HG03280 (cell line): ENCODE measurements around the gene CRYBA1.
"Not testable (repeated sequence)": the region's sequence is repeated elsewhere in the genome, so short reads cannot be mapped to it uniquely, and the experiment has no call there.

Experiments used
- ATAC-seq: cut with Tn5 transposase; IDR thresholded peaks from one replicate; pipeline ENCODE4 v1.9.1; 2021; ENCODE audit warnings: mild to moderate bottlenecking, moderate library complexity; ENCODE audit not compliant: unreplicated experiment

The CRYBA1 gene

DNA sequence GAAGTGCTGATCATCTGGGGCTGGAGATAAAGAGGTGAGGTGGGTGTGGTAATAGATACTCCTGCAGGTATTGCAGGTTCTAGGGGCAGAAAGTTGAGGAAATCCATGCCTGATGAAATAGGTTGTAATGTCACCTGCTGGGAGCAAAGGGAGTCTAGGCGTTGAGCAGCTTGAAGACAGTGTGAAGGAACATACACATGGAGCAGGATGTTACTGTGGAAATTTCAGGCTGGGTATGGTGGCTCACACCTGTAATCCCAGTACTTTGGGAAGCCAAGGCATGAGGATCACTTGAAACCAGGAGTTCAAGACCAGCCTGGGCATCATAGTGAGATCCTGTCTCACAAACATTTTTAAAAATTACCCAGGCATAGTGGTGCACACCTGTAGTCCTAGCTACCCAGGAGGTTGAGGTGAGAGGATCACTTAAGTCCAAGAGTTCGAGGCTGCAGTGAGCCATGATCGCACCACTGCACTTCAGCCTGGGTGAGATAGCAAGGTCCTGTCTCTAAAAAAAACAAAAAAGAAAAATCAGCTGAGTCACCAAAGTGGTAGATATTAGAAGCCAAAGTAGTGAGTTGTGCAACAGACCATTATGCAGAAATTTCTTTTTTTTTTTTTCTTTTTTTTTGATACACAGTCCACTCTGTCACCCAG, 9.1 kb upstream of the CRYBA1 start:
- ATAC-seq: no peak

DNA sequence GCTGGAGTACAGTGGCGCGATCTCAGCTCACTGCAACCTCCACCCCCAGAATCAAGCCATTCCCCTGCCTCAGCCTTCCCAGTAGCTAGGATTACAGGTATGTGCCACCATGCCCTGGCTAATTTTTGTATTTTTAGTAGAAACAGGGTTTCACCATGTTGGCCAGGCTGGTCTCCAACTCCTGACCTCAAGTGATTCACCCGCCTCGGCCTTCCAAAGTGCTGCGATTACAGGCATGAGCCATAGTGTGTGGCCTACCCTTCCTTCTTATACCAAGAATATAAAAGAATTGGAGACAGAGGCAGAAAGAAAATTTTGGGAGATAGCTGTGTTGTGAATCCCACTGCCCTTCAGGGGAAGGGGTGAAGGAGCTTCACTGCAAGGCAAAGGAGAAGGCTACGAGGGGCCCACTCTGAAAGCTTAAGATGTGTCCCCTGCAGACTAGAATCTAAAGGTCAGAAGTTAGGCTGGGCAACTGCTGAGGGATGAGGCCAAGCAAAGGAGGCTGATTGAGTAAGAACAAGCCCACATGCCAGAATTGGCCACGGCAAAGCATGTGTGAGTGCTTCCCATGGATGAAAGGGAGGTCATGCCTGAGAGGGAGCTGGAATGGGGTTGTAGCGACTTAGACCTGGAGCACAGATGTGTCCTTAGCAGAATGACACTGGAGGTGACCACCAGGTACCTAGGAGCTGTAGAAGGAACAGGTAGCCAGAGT, 8.4 kb upstream of the CRYBA1 start:
- ATAC-seq: no peak

DNA sequence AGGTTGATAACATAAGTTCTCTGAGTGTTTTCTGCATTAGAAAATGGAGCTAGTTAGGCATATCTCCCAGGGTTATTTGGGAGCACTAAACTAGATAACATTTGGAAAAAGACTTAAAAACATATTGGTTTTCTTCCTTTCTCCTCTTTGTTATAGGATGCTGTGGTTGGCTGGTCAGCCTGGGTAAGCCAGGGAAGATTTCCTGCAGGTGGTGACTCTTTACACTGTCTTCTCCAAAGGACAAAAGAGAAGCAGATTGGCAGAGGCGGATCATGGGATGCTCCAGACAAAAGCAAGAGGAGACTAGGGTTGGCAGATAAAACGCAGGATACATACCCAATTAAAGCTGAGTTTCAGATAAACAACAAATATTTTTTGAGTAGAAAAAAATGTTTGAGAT, 6.2 kb upstream of the CRYBA1 start:
- ATAC-seq: no peak

DNA sequence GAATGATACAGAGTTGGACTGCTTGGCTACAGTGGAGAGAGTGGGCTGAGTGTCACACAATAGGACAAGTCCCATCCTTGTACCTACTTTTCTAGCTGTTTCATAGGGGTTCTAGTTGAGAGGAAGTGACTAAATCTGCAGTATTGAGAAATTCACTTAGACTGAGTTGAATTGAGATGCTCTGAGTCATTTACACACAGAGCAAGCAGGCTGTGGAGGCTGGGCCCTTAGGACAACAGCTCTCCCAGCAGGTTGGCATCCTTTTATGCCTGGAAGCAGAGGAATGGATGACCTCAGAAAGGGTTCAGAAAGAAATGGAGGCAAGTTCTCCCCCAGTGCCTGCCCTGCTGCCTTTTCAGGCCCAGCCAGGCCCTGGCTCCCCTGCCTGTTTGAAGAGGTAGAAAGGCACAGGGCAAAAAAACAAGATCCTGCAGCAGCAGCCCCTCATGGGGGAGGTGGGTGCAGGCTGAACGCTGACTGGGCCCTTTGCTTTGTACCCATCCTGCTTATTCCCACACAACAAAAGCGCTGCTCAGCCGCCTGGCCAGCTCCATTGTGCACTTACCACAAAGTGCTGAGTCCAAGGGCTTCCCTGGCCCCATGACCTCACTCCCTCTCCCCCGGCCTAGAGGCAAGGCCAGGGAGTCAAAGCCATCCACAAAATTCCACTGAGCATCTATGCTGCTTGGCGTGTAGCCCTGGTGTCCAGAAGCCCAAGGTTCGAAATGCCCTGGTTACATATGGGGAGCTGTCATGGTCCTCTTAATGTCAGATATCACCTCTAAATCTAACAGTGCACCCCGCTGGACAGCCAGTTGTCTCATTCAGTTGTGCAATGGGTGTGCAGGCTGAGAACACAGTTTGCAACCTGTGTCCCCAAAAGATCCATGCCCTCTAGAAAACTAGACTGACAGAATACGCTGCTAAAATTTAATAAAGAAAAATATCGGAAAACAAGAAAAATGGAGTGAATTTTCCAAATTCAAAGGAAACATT, 5.4 kb upstream of the CRYBA1 start:
- ATAC-seq: no peak

DNA sequence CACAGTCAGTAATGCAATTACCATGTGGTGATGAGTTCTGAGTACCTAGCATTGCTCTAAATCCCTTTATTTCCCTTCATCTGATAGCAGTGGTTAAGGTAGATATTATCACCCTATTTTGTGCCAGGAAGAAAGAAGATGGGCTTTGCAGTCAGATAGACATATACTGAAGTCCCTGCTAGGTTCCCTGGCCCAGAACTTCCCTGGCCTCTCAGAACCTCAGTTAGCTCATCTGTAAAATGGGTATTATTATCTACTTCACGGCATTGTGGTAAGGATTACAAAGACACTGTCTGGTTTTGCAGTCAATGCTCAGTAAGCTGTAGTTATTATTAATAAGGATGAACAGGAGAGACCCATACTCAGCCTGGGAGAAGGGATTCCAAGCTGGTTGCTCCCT, 4.6 kb upstream of the CRYBA1 start:
- ATAC-seq: no peak

DNA sequence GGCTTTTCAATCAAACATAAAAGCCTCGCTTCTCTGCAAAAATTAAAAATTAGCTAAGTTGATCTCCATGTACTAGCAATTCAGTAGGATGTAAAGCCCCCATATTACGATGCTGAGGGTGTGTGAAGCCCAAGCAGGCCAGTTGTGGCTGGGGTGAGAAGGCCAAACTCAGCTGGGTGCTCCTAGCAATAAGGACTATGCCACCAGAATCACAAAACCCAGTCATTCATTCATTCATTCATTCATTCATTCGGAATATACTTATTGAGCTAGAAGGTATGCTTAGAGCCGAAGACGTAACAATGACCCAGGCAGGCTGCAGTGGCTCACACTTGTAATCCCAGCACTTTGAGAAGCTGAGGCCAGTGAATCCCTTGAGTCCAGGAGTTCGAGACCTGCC, 3.9 kb upstream of the CRYBA1 start:
- no peak for ATAC-seq

DNA sequence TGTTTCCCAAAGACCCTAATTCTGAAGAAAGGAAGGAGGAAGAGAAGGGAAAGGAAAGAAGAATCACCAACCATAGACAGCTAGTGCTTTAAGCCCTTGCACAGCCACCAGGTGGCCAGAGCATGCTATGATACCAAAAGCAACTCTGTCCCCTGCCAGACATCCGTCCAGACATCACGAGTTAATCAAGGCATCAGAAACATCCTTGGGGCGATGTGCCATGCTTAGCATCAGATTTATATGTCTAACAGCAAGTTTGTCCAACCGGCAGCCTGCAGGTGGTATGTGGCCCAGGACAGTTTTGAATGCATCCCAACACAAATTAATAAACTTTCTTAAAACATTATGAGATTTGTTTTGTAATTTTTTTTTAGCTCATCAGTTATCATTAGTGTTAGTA, 2.9 kb upstream of the CRYBA1 start:
- no peak for ATAC-seq

DNA sequence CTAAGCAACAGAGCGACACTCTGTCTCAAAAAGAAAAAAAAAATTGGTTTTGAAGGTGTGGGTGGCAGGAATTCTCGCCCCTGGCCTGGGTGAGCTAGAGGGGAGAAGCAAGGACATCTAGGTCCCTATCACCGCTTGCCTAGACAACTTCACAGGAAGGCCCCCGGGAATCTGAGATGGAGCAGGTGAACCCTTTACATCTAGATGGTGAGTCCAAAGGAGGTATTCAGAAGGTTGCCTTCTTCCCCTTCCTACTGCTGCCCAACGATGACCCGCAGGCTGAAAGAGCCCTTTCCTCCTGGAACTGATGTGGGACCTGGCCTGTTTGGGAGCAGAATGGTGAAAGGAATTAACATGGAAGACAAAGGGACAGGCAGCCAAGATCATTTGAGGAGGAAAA, 1.3 kb upstream of the CRYBA1 start:
- ATAC-seq: no peak

DNA sequence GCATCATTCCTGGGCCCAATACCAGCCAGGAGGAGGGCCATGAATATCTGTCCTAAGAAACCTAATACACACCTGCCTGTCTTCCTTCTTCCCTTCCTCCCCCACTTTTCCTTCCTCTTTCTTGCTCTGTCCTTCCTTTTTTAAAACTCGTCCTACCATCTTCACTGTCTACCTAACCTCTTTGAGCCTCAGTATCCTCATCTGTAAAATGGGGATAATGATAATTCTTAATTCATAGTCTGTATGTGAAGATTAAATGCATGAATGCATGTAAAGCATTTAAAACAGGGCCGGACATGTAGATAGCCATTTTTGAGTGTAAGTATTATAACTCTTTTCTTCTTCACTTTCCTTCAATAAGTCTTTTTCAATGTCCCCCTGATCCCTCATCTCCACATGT, 560 bp downstream of the CRYBA1 start:
- no peak for ATAC-seq

DNA sequence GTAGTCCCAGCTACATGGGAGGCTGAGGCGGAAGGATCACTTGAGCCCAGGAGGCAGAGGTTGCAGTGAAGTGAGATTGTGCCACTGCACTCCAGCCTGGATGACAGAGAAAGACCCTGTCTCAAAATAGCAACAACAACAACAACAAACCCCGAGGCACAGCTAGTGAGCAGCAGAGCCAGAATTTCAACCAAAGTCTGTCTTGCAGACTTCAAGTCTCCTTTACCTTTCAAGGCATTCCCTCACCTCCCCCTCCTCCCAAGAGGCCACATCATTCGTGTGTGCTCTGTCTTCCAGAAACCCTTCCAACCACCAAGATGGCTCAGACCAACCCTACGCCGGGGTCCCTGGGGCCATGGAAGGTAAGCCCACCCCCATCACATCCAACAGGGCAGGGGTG, 2.2 kb downstream of the CRYBA1 start:
- ATAC-seq: no peak

DNA sequence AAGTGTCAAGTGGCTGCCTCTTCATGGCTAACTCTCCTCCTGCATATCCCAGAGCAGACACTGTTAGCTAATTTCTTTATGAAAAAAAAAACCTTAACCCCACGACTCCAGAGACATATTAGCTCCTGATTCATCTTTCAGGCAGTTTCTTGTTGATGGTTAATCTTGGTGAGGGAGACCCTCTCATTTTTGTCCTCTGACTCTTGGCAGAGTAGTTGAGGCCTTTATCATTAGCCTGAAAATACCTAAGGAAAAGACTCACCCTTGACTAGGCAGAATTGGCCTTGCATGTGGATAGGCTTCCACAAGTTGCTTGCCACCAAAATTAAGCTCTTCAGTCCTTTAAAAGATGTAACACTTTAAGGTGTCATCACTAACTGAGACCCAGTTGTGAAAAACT, 4.0 kb downstream of the CRYBA1 start:
- ATAC-seq: no peak

DNA sequence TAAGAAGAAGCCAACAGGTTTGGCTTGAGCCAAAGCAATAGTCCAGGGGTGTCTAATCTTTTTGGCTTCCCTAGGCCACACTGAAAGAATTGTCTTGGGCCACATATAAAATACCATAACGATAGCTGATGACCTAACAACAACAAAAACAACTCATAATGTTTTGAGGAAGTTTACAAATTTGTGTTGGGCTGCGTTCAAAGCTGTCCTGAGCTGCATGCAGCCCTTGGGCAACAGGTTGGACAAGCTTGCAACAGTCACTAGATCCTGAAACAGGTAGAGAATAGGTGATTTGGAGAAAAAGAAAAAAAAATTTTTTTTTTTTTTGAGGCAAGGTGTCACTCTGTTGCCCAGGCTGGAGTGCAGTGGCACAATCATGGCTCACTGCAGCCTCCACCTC, 4.5 kb downstream of the CRYBA1 start:
- ATAC-seq: no peak

DNA sequence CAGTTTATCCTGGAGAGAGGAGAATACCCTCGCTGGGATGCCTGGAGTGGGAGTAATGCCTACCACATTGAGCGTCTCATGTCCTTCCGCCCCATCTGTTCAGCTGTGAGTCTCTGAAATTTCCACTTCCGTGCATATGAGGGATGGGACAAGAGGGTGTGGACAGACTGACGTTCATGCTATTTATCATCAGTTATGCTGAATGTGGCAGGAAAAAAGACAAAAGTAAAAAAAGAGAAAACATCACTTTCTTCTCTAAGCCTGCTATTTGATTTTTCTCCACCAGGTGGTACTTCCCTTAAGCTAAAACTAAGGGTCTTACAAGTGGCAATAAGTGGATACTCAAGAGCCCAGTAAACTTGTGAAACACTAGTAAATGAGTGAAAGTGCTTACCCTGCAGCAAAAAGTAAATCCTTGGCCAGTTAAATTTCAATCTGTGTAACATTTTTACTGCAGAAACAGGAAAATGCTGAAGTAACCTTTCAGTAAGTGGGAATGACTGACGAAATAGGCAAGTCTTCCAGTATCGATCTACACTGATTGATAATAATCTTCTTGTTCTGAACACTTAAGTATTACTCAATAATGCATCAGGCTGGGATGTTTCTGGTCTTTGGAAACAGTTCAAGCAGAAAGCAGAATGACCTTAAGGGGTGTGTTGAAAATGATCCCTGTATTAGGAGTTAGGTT, 5.6 kb downstream of the CRYBA1 start:
- no peak for ATAC-seq

DNA sequence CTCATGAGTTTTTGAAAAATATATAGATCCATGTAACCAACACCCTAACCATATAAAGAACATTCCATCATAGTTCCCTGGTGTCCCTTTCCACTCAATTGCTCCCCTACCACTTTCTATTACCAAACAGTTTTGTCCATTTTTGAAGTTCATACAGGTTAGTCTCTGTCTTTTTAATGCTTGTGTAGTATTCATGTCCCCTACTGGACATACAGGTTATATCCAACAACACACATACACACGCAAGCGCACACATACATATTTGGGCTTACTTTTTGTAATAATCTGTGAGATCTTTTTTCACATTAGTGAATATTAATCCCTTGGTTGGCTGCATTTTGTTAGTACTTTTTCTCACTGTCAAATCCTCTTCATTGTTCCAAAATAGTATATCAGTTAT, 6.4 kb downstream of the CRYBA1 start:
- ATAC-seq: no peak

DNA sequence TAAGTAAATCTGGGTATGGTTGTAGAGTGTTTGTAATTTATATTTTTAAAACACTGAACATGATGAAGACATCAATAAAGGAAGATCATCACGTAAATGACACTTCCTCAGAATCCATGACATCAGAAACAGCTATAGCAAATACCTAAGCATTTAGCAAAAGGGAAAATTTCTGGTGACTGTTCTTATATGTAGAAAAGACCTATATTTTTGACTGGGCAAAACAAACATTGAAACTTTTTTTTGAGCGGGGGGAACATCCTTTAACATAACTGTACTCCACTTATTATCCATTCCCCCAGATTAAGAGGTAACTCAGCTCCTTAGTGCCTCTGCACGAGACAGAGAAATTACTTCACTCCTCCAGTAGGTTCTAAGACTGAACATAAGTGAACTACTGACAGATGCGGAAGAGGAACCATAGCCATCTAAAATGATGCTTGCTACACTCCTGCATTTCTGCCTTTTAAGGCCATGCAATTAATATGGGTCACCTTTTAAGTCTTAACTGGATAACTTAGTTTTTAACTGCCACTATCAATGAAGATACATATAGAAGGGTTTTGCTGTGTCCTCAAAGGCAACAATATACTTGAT, 9.4 kb downstream of the CRYBA1 start:
- ATAC-seq: no peak

DNA sequence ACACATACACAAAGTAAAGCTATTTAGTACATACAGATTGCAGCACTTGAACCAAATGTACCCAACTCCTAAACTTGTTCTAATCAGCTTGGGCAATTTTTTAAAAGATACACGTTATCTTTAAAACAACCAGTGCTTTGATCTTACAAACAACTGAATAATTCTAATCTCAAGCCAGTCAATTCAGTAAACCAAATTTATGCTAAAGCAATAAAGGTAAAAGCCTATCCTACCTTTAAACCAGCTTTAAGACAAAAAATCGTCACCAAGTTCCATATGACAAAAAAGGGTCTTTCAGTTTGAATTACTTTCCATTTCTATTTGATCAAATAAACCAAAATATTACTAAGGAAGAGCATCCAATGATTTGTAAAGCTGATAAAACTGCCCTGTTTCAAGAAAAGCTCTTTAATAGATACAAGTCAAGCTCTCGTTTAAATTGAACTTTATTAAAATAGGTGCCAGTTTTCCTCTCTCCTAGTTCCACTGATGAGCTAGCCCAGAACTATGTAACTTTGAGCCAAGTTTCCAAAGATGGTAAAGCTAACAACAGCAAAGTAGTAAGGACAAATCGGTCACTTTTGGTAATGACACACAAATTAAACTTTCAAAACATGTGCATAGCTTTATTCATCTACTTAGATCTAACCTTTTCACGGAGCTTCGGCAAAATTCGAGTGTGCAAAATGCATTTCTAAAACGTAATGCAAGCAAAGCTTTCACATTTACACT, 10.2 kb downstream of the CRYBA1 start:
- ATAC-seq: no peak

DNA sequence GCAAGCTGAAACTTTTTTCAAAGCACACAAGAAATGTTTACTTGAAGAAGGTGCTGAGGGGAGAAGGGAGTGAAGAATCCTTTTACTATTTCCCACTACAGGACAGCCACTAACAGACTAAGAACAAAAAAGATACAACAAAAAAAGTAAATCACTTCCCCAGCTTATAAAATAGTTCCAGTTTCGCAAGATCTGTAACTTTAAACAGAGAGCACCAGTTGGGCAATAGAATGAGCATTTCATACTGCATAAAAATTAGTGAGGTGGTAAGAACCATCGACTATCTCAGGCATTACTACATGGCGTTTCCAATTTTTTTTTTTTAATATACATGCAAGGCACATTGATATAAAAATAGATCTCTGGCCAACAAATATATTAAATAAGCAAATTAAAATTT, 11.1 kb downstream of the CRYBA1 start:
- no peak for ATAC-seq

DNA sequence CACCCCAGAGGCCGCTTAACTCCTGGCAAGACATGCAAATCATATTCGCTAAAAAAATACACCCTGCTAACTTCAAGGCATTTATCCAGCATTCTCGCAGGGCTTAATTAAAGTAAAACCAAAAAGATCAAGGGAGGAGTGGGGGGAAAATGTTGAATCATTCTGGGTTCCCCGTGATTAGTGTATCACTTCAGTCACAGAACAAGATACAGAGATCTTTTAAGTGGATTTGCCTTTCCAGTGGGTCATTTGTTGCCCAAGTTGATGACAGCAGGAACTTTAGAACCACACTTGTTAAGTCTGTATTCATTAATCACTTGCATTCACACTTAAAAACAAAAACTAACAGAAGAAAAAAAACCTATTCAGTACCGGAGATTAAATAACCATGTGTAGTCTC, 17.3 kb downstream of the CRYBA1 start:
- no peak for ATAC-seq

DNA sequence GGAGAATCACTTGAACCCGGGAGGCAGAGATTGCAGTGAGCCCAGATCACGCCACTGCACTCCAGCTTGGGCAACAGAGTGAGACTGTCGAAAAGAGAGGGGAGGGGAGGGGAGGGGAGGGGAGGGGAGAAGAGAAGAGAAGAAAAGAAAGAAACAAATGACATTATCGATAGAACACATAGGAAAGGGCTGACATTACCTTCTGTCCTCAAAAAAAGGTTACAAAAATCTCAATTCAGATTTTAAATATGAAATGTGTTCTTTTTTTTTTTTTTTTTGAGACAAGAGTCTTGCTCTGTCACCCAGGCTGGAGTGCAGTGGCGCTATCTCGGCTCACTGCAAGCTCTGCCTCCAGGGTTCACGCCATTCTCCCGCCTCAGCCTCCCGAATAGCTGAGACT, 25.3 kb downstream of the CRYBA1 start:
- not testable (repeated sequence) for ATAC-seq

DNA sequence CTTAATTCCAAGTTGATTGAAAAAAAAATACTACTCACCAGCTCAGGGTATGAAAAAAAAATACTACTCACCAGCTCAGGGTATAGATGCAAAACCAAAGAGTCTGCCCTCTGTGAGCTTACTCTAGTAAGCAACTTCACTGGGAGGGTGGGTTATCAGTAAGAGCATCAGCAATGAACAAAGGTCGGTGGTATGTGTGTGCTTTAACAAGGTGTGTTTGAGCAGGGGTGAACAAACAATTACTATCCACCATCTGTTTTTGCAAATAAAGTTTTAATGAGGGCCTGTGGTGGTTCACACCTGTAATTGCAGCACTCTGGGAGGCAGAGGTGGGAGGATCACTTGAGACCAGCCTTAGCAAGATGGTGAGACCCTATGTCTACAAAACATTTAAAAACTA, 27.3 kb downstream of the CRYBA1 start:
- ATAC-seq: no peak
